Measurements from ENCODE around the gene RNASE9.

- TF ChIP-seq CTCF (IDR thresholded peaks at IDR 0.05) = no peak
- no peak for TF ChIP-seq POLR2A (IDR thresholded peaks at IDR 0.05; ENCODE audit: low read depth)
- TF ChIP-seq POLR2AphosphoS5 (IDR thresholded peaks at IDR 0.05) = no peak
Observed at GRCh38 chr14:20601522-20601921, 40.7 kb upstream of the RNASE9 start.

Data from esophagus muscularis mucosa (tissue), 3 donors.